Body of pancreas (tissue), 4 donors: ENCODE data around the gene IBTK. TPM values are rescaled to one million over a fixed set of nuclear protein-coding genes. Genes with fewer than 3 reads are reported as not detected.

Source experiments
- ATAC-seq: fragments of 150-250 bp; one replicate; pipeline ENCODE4 v1.9.1; 2016
- DNase-seq, 4 donors: peaks; one replicate each; pipeline ENCODE4 v3.0.0-alpha.2; 2019
- H3K27ac ChIP-seq, 4 donors: fragments of 200-600 bp; sonication (generic); 1 replicate in 3 of 4; 2 replicates in 1 of 4; pipeline versions ENCODE4 v1.5.1 to v1.6.1; 2016 to 2019; ENCODE audit warnings: mild to moderate bottlenecking in 1 of 4, mixed read lengths in 1 of 4, moderate library complexity in 1 of 4
- H3K27me3 ChIP-seq, 2 donors: fragments of 200-600 bp; sonication (generic); one replicate each; pipeline ENCODE4 v1.6.0; 2016; ENCODE audit warnings: mild to moderate bottlenecking in 1 of 2
- H3K36me3 ChIP-seq, 2 donors: fragments of 200-600 bp; sonication (generic); replicated peaks in 1 of 2; 2 replicates each; pipeline ENCODE4 v1.5.1; 2016; ENCODE audit warnings: low read depth in 2 of 2; ENCODE audit not compliant: insufficient read depth in 1 of 2
- H3K4me1 ChIP-seq: fragments of 200-600 bp; sonication (generic); one replicate; pipeline ENCODE4 v1.6.0; 2016
- H3K4me3 ChIP-seq, 2 donors: fragments of 200-600 bp; sonication (generic); 1 replicate in 1 of 2; 2 replicates in 1 of 2; pipeline ENCODE4 v1.5.1; 2016 to 2019
- H3K9me3 ChIP-seq, 3 donors: fragments of 200-600 bp; sonication (generic); 1 replicate in 2 of 3; 2 replicates in 1 of 3; pipeline ENCODE4 v1.5.1; 2016
- POLR2A ChIP-seq, 3 donors: fragments of 450-650 bp; IDR thresholded peaks; one replicate each; pipeline ENCODE4 v1.6.1; 2016; ENCODE audit warnings: antibody characterized with exemption in 3 of 3, mild to moderate bottlenecking in 2 of 3
- WGBS, 2 donors: methylation state at CpG; one replicate each; pipeline ENCODE4 v1.1.5; 2017; 5-methylcytosine and 5-hydroxymethylcytosine counted together
- intact Hi-C: fragments of 100-400 bp; cut with DNase I; formaldehyde crosslinking; loops from one replicate; pipeline ENCODE4 v1.15.1; 2023
- total RNA-seq, 2 donors: library from RNA; depleted of rRNA; stranded (reverse); fragments of >200 nt; gene quantifications; one replicate each; pipeline ENCODE4 v1.1.0, GENCODE V29; 2016
- TF ChIP-seq, protein P1 (sequence below), 7 experiments: fragments of 450-650 bp in 4 of 7; fragments of 200-600 bp in 3 of 7; sonication (generic) in 3 of 7; IDR thresholded peaks; one replicate each; pipeline ENCODE4 v1.5.1; 2016 to 2019; ENCODE audit warnings: antibody characterized with exemption in 7 of 7

The IBTK gene
- total RNA-seq, 2 donors from 2014 or later = 18.8 to 27.2 TPM

DNA sequence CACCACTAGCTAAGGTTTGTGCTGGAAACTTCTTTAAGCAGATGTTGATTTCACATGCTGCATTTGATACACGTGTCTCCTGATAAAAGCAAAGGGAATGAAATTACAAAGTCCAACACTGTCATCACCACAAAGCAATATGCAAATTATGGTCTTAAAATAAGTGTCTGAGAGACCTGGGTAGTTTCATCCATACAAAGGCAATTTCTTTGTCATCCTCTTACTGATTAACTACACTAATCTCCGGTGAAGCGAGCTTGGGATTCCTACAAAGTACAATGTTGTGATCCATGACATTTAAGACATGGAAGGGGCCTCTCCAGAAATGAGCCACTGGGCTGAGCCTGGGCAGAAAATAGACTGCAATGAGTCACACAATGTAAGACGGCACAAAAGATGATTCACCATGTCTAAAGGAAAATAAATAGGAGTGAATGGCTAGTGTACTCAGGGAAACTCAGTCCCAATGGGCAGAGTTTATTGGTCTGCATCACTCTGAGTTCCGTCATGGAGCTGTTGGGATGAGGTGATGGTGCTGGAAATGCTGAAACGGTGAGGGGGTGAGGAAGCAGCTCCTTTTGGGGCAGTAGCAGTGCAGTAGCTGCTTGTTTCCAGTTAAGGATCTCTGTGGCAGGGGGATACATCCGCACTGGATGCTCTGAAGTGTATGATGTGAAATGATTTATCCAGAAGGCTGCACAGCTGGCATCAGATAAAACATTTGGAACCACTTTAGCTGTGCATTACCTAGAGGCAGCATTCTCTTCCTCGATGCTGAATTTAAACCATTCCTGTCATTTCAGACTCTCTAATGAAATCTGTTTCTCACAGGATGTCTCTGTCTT lies 103.3 kb downstream of the IBTK start:
- peak overlapping the region; percentile 47 to 67 (median 55) for H3K27ac ChIP-seq
- no peaks in the 10 kb centered on the region for H3K27me3 ChIP-seq
- peaks cover 24% of the 10 kb centered on the region for H3K4me1 ChIP-seq
- DNase-seq (peak in 3 of 4 donors; percentile 15 to 30 (median 17)), ATAC-seq (peak; percentile 71)
- no peaks in the 10 kb centered on the region for H3K9me3 ChIP-seq
- 36 to 38% methylated on average over 8 of the region's 8 CpGs for WGBS, 2 donors
- intact Hi-C loops = no loop called here
- H3K4me3 ChIP-seq = no peak overlapping the region
- no peaks in the 10 kb centered on the region for H3K36me3 ChIP-seq
- TF ChIP-seq, protein P1, sequence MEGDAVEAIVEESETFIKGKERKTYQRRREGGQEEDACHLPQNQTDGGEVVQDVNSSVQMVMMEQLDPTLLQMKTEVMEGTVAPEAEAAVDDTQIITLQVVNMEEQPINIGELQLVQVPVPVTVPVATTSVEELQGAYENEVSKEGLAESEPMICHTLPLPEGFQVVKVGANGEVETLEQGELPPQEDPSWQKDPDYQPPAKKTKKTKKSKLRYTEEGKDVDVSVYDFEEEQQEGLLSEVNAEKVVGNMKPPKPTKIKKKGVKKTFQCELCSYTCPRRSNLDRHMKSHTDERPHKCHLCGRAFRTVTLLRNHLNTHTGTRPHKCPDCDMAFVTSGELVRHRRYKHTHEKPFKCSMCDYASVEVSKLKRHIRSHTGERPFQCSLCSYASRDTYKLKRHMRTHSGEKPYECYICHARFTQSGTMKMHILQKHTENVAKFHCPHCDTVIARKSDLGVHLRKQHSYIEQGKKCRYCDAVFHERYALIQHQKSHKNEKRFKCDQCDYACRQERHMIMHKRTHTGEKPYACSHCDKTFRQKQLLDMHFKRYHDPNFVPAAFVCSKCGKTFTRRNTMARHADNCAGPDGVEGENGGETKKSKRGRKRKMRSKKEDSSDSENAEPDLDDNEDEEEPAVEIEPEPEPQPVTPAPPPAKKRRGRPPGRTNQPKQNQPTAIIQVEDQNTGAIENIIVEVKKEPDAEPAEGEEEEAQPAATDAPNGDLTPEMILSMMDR (IDR thresholded peaks at IDR 0.05) = no peak
- no peak for TF ChIP-seq POLR2A (IDR thresholded peaks at IDR 0.05)

GRCh38 chr6:82143041-82143481 lies 104.5 kb downstream of the IBTK start:
- intact Hi-C loops = no loop called here
- no peaks in the 10 kb centered on the region for H3K9me3 ChIP-seq
- TF ChIP-seq, protein P1 (IDR thresholded peaks at IDR 0.05) = no peak
- no peak for TF ChIP-seq POLR2A (IDR thresholded peaks at IDR 0.05)
- H3K27me3 ChIP-seq = no peaks in the 10 kb centered on the region
- H3K4me1 ChIP-seq = peaks cover 24% of the 10 kb centered on the region
- DNase-seq (no peak), ATAC-seq (no peak)
- no peak overlapping the region for H3K4me3 ChIP-seq
- H3K27ac ChIP-seq = peak overlapping the region in 1 of 4 donors; percentile 67
- WGBS, 2 donors = 92 to 95% methylated on average over 10 of the region's 10 CpGs
- no peaks in the 10 kb centered on the region for H3K36me3 ChIP-seq

GRCh38 chr6:82142524-82142923 lies 105.0 kb downstream of the IBTK start:
- Histone ChIP-seq H3K27ac (no peak overlapping the region), H3K4me3 (no peak overlapping the region), H3K9me3 (no peaks in the 10 kb centered on the region), H3K36me3 (no peaks in the 10 kb centered on the region), H3K27me3 (no peaks in the 10 kb centered on the region), H3K4me1 (peaks cover 24% of the 10 kb centered on the region)
- DNase-seq = no peak
- intact Hi-C loops = no loop called here
- TF ChIP-seq POLR2A (IDR thresholded peaks at IDR 0.05) = no peak
- TF ChIP-seq, protein P1 (IDR thresholded peaks at IDR 0.05) = no peak
- WGBS, 2 donors = 87 to 91% methylated on average over 4 of the region's 4 CpGs
- no peak for ATAC-seq

GRCh38 chr6:82138075-82138791 lies 109.3 kb downstream of the IBTK start:
- Histone ChIP-seq H3K9me3 (no peaks in the 10 kb centered on the region), H3K4me3 (no peak overlapping the region), H3K27me3 (no peaks in the 10 kb centered on the region), H3K4me1 (peaks cover under 1% of the 10 kb centered on the region), H3K27ac (no peak overlapping the region), H3K36me3 (no peaks in the 10 kb centered on the region)
- DNase-seq = no peak
- no peak for ATAC-seq
- intact Hi-C loops = no loop called here
- TF ChIP-seq, protein P1 (IDR thresholded peaks at IDR 0.05) = no peak
- TF ChIP-seq POLR2A (IDR thresholded peaks at IDR 0.05) = no peak
- WGBS, 2 donors = 82% methylated on average over 8 of the region's 8 CpGs
